Kidney (tissue), 14 donors: ENCODE data around the gene FBXO8. TPM values are rescaled to one million over a fixed set of nuclear protein-coding genes. Genes with fewer than 3 reads are reported as not detected.

Source experiments
- DNase-seq, 5 donors: peaks; one replicate each; pipeline ENCODE4 v3.0.0-alpha.2; 2013 to 2020
- FAIRE-seq: peaks from 2 replicates; lab custom pipeline; 2012; peaks lifted over from hg19 to GRCh38; lab: Jason Lieb, UNC
- H3K27ac ChIP-seq, 2 donors: one replicate each; pipeline ENCODE4 v1.7.0; 2013; ENCODE audit warnings: low read depth in 2 of 2, low read length in 2 of 2, inconsistent platforms in 1 of 2
- H3K27me3 ChIP-seq: one replicate; pipeline ENCODE4 v1.7.1; 2013; ENCODE audit warnings: low read length, inconsistent platforms; ENCODE audit not compliant: control insufficient read depth, insufficient read depth
- H3K36me3 ChIP-seq, 3 donors: one replicate each; pipeline versions ENCODE4 v1.7.0 to v1.7.1; 2013; ENCODE audit warnings: low read length in 3 of 3, control low read depth in 1 of 3, inconsistent platforms in 1 of 3; ENCODE audit not compliant: insufficient read depth in 3 of 3, control insufficient read depth in 2 of 3
- H3K4me1 ChIP-seq, 3 donors: one replicate each; pipeline versions ENCODE4 v1.7.0 to v1.7.1; 2013; ENCODE audit warnings: low read length in 3 of 3, inconsistent platforms in 1 of 3, low read depth in 1 of 3; ENCODE audit not compliant: control insufficient read depth in 2 of 3, insufficient read depth in 2 of 3
- H3K4me3 ChIP-seq, 3 donors: one replicate each; pipeline versions ENCODE4 v1.7.0 to v1.8.1; 2013; ENCODE audit warnings: low read length in 3 of 3, control low read depth in 1 of 3, inconsistent platforms in 1 of 3
- H3K9ac ChIP-seq, 3 donors: one replicate each; pipeline versions ENCODE4 v1.7.0 to v1.7.1; 2013; ENCODE audit warnings: low read length in 3 of 3, control low read depth in 1 of 3, inconsistent platforms in 1 of 3
- H3K9me3 ChIP-seq, 3 donors: one replicate each; pipeline versions ENCODE4 v1.7.0 to v1.7.1; 2013; ENCODE audit warnings: low read length in 3 of 3, control low read depth in 1 of 3, inconsistent platforms in 1 of 3; ENCODE audit not compliant: control insufficient read depth in 2 of 3, insufficient read depth in 1 of 3
- CTCF ChIP-seq: IDR thresholded peaks from 3 replicates; pipeline ENCODE4 v1.5.1; 2012; ENCODE audit warnings: mild to moderate bottlenecking, moderate library complexity, borderline replicate concordance; ENCODE audit not compliant: insufficient read depth; ENCODE audit errors: extremely low read depth
- intact Hi-C: fragments of 100-400 bp; cut with DNase I; formaldehyde crosslinking; loops from one replicate; pipeline ENCODE4 v1.11.1; 2022
- polyA plus RNA-seq: library from polyadenylated mRNA; stranded (reverse); fragments of 350-450 nt; fragmentation: Illumina TruSeq; extraction: RNeasy Lipid Tissue Mini Kit (QIAGEN cat#74804); gene quantifications from one replicate; pipeline ENCODE4 v1.2.3, GENCODE V29; 2014; ENCODE audit warnings: low read depth, low replicate concordance; ENCODE audit not compliant: insufficient read depth
- total RNA-seq: library from RNA; stranded (reverse); fragmentation: NEBNext Ultra II Directional; extraction: Animal tissue kit (Norgen Biotek cat#: 25700); gene quantifications from one replicate; pipeline ENCODE4 v1.2.1, GENCODE V29; 2021
- donor health status: control.
- donor health status: control.
- donor health status: control.
- donor health status: control.
- donor health status: control.
- donor health status: DM: yes; HTN: yes; CAD: no.
- donor health status: Normal renal cell carcinoma (clear cell type).

The FBXO8 gene
- total and polyA plus RNA-seq, 2 donors from 2014 or later, result 35.3 to 36.3 TPM

- FAIRE-seq (no peak), DNase-seq (no peak)
- Histone ChIP-seq H3K27ac (no peak overlapping the region), H3K27me3 (no peaks in the 10 kb centered on the region), H3K9ac (no peak overlapping the region), H3K9me3 (no peaks in the 10 kb centered on the region), H3K36me3 (no peaks in the 10 kb centered on the region), H3K4me1 (no peaks in the 10 kb centered on the region), H3K4me3 (no peak overlapping the region)
- no peak for TF ChIP-seq CTCF
- intact Hi-C loops, result no loop called here
Measured at GRCh38 chr4:174245714-174246113, 37.8 kb downstream of the FBXO8 start.

- TF ChIP-seq CTCF, result no peak
- intact Hi-C loops, result no loop called here
- no peak for FAIRE-seq
Measured at GRCh38 chr4:174244441-174244840, 39.0 kb downstream of the FBXO8 start.

GRCh38 chr4:174241162-174241561 is 42.3 kb downstream of the FBXO8 start:
- intact Hi-C loops, result no loop called here
- H3K36me3 ChIP-seq, result peaks cover 0 to 3% (median 0%) of the 10 kb centered on the region in 3 donors
- H3K9ac ChIP-seq, result no peak overlapping the region
- DNase-seq (no peak), FAIRE-seq (no peak)
- no peak overlapping the region for H3K27ac ChIP-seq
- H3K4me1 ChIP-seq, result no peaks in the 10 kb centered on the region
- H3K9me3 ChIP-seq, result no peaks in the 10 kb centered on the region
- no peak overlapping the region for H3K4me3 ChIP-seq
- H3K27me3 ChIP-seq, result no peaks in the 10 kb centered on the region
- no peak for TF ChIP-seq CTCF

More at GRCh38 chr4:174244441-174244840, 39.0 kb downstream of the FBXO8 start:
- H3K27ac ChIP-seq, result no peak overlapping the region
- no peak overlapping the region for H3K4me3 ChIP-seq
- no peak for DNase-seq
- no peaks in the 10 kb centered on the region for H3K4me1 ChIP-seq
- no peaks in the 10 kb centered on the region for H3K36me3 ChIP-seq
- H3K9me3 ChIP-seq, result no peaks in the 10 kb centered on the region
- H3K27me3 ChIP-seq, result no peaks in the 10 kb centered on the region
- no peak overlapping the region for H3K9ac ChIP-seq

GRCh38 chr4:174236359-174236758 is 47.1 kb downstream of the FBXO8 start:
- FAIRE-seq, result no peak
- peaks cover 0 to 3% (median 0%) of the 10 kb centered on the region in 3 donors for H3K36me3 ChIP-seq

More at GRCh38 chr4:174236359-174236758, 47.1 kb downstream of the FBXO8 start:
- intact Hi-C loops, result no loop called here
- DNase-seq, result no peak
- TF ChIP-seq CTCF, result no peak
- Histone ChIP-seq H3K4me3 (no peak overlapping the region), H3K4me1 (no peaks in the 10 kb centered on the region), H3K27me3 (no peaks in the 10 kb centered on the region), H3K9ac (no peak overlapping the region), H3K27ac (no peak overlapping the region), H3K9me3 (no peaks in the 10 kb centered on the region)
